HUES64 (cell line): ENCODE data around the gene SDK1.
"Not testable (repeated sequence)": the region's sequence is repeated elsewhere in the genome, so short reads cannot be mapped to it uniquely, and the experiment has no call there.

Experiments
- H3K27ac ChIP-seq: 2 replicates; pipeline ENCODE4 v1.7.0; 2013; ENCODE audit warnings: low read depth, low read length, inconsistent platforms
- H3K27me3 ChIP-seq: 2 replicates; pipeline ENCODE4 v1.6.1; 2013; ENCODE audit warnings: mild to moderate bottlenecking, low read length; ENCODE audit not compliant: insufficient read depth
- H3K36me3 ChIP-seq: 2 replicates; pipeline ENCODE4 v1.6.1; 2013; ENCODE audit warnings: mild to moderate bottlenecking, low read length; ENCODE audit not compliant: insufficient read depth
- H3K4me1 ChIP-seq: 2 replicates; pipeline ENCODE4 v1.6.1; 2013; ENCODE audit warnings: mild to moderate bottlenecking, low read length, moderate library complexity; ENCODE audit not compliant: insufficient read depth
- H3K4me3 ChIP-seq: 2 replicates; pipeline ENCODE4 v1.5.1; 2013; ENCODE audit warnings: mild to moderate bottlenecking, low read length, moderate library complexity
- H3K9ac ChIP-seq: 2 replicates; pipeline ENCODE4 v1.6.1; 2013; ENCODE audit warnings: mild to moderate bottlenecking, low read depth, low read length
- H3K9me3 ChIP-seq: 2 replicates; pipeline ENCODE4 v1.6.1; 2013; ENCODE audit warnings: low read depth, low read length; ENCODE audit not compliant: insufficient read depth
- WGBS: fragments of 150-250, 120-280 bp; methylation state at CpG from one replicate; pipeline ENCODE4 v1.1.7; 2013; ENCODE audit warnings: missing lambda C conversion rate; 5-methylcytosine and 5-hydroxymethylcytosine counted together

Gene SDK1

GRCh38 chr7:3922175-3922635, 621.2 kb downstream of the SDK1 start:
- 65% methylated on average over 10 of the region's 10 CpGs for WGBS
- peak overlapping the region; percentile 50 for H3K27ac ChIP-seq

GRCh38 chr7:3923307-3923918, 622.4 kb downstream of the SDK1 start:
- Histone ChIP-seq H3K36me3 (no peaks in the 10 kb centered on the region), H3K9me3 (no peaks in the 10 kb centered on the region), H3K4me1 (peaks cover 10% of the 10 kb centered on the region), H3K27ac (no peak overlapping the region), H3K9ac (no peak overlapping the region), H3K4me3 (no peak overlapping the region), H3K27me3 (no peaks in the 10 kb centered on the region)
- WGBS = 97% methylated on average over 10 of the region's 10 CpGs

More at GRCh38 chr7:3922175-3922635, 621.2 kb downstream of the SDK1 start:
- Histone ChIP-seq H3K27me3 (no peaks in the 10 kb centered on the region), H3K9ac (no peak overlapping the region), H3K36me3 (no peaks in the 10 kb centered on the region), H3K4me3 (no peak overlapping the region), H3K9me3 (no peaks in the 10 kb centered on the region), H3K4me1 (peaks cover 6% of the 10 kb centered on the region)

GRCh38 chr7:3924277-3924676, 623.2 kb downstream of the SDK1 start:
- Histone ChIP-seq H3K27ac (no peak overlapping the region), H3K36me3 (no peaks in the 10 kb centered on the region), H3K27me3 (no peaks in the 10 kb centered on the region), H3K9me3 (no peaks in the 10 kb centered on the region), H3K4me3 (no peak overlapping the region), H3K9ac (no peak overlapping the region), H3K4me1 (peaks cover 10% of the 10 kb centered on the region)
- WGBS = 90% methylated on average over 14 of the region's 14 CpGs

- Histone ChIP-seq H3K9ac (no peak overlapping the region), H3K36me3 (no peaks in the 10 kb centered on the region), H3K4me1 (peaks cover 4% of the 10 kb centered on the region), H3K27ac (no peak overlapping the region), H3K4me3 (no peak overlapping the region), H3K9me3 (no peaks in the 10 kb centered on the region), H3K27me3 (no peaks in the 10 kb centered on the region)
- WGBS = 89% methylated on average over 7 of the region's 7 CpGs
These were observed 626.5 kb downstream of the SDK1 start for GRCh38 chr7:3927446-3928110.

GRCh38 chr7:3928727-3929515, 627.9 kb downstream of the SDK1 start:
- WGBS = 95% methylated on average over 14 of the region's 14 CpGs

GRCh38 chr7:3931843-3932242, 630.8 kb downstream of the SDK1 start:
- H3K27me3 ChIP-seq = no peaks in the 10 kb centered on the region
- H3K36me3 ChIP-seq = no peaks in the 10 kb centered on the region
- no peak overlapping the region for H3K27ac ChIP-seq
- peaks cover 6% of the 10 kb centered on the region for H3K9me3 ChIP-seq
- WGBS = 86% methylated on average over 2 of the region's 3 CpGs
- H3K4me1 ChIP-seq = 0 out of 2 replicates have a peak, but pooled peaks cover 3% of the 10 kb centered on the region
- no peak overlapping the region for H3K9ac ChIP-seq
- H3K4me3 ChIP-seq = no peak overlapping the region

More at GRCh38 chr7:3928727-3929515, 627.9 kb downstream of the SDK1 start:
- Histone ChIP-seq H3K27me3 (no peaks in the 10 kb centered on the region), H3K4me1 (0 out of 2 replicates have a peak, but pooled peaks cover 3% of the 10 kb centered on the region), H3K9ac (no peak overlapping the region), H3K27ac (no peak overlapping the region), H3K4me3 (no peak overlapping the region), H3K9me3 (no peaks in the 10 kb centered on the region), H3K36me3 (no peaks in the 10 kb centered on the region)

GRCh38 chr7:3937146-3937545, 636.1 kb downstream of the SDK1 start:
- Histone ChIP-seq H3K27me3 (no peaks in the 10 kb centered on the region), H3K9me3 (peaks cover 6% of the 10 kb centered on the region), H3K4me3 (no peak overlapping the region), H3K36me3 (no peaks in the 10 kb centered on the region), H3K27ac (no peak overlapping the region), H3K9ac (no peak overlapping the region), H3K4me1 (no peaks in the 10 kb centered on the region)
- 96% methylated on average over 8 of the region's 8 CpGs for whole genome bisulfite sequencing

GRCh38 chr7:3937605-3938004, 636.6 kb downstream of the SDK1 start:
- no peaks in the 10 kb centered on the region for H3K27me3 ChIP-seq
- no peak overlapping the region for H3K9ac ChIP-seq
- H3K4me3 ChIP-seq = no peak overlapping the region
- WGBS = 96% methylated on average over 14 of the region's 14 CpGs
- H3K27ac ChIP-seq = no peak overlapping the region
- peaks cover under 1% of the 10 kb centered on the region; the same call in 1 of the 2 replicates for H3K4me1 ChIP-seq
- no peaks in the 10 kb centered on the region for H3K36me3 ChIP-seq
- H3K9me3 ChIP-seq = peaks cover 6% of the 10 kb centered on the region

- not testable (repeated sequence) for H3K27me3 ChIP-seq, H3K9me3 ChIP-seq, H3K36me3 ChIP-seq, H3K9ac ChIP-seq, H3K27ac ChIP-seq, H3K4me3 ChIP-seq
- peaks cover 11% of the 10 kb centered on the region for H3K4me1 ChIP-seq
- 94% methylated on average over 12 of the region's 12 CpGs for WGBS
These were observed 640.7 kb downstream of the SDK1 start for GRCh38 chr7:3941706-3942105.

GRCh38 chr7:3942276-3942675, 641.2 kb downstream of the SDK1 start:
- no peak overlapping the region for H3K4me3 ChIP-seq
- no peak overlapping the region for H3K9ac ChIP-seq
- WGBS = 93% methylated on average over 4 of the region's 4 CpGs
- H3K9me3 ChIP-seq = no peaks in the 10 kb centered on the region
- no peak overlapping the region for H3K27ac ChIP-seq
- no peaks in the 10 kb centered on the region for H3K36me3 ChIP-seq
- H3K4me1 ChIP-seq = peaks cover 11% of the 10 kb centered on the region
- no peaks in the 10 kb centered on the region for H3K27me3 ChIP-seq
